Esophagus muscularis mucosa (tissue), 3 donors: ENCODE results near the gene TIGAR.

Source experiments
- CTCF ChIP-seq, 3 experiments: fragments of 200-600 bp in 2 of 3; fragments of 450-650 bp in 1 of 3; sonication (generic) in 2 of 3; IDR thresholded peaks; one replicate each; pipeline ENCODE4 v1.5.1; 2017 to 2019; ENCODE audit warnings: antibody characterized with exemption in 3 of 3, mild to moderate bottlenecking in 2 of 3, moderate library complexity in 1 of 3
- POLR2A ChIP-seq: fragments of 450-650 bp; IDR thresholded peaks from one replicate; pipeline ENCODE4 v1.6.1; 2017; ENCODE audit warnings: antibody characterized with exemption, moderate library complexity, mild to moderate bottlenecking, low read depth

GRCh38 chr12:4277205-4277543, 43.8 kb upstream of the TIGAR start:
- no peak for TF ChIP-seq POLR2A
- peak in 2 of 3 experiments; percentile 2 to 12 for TF ChIP-seq CTCF (IDR thresholded peaks at IDR 0.05)
